Glutamatergic neuron (in vitro differentiated cells): ENCODE data around the gene TMEM81. TPM values are rescaled to one million over a fixed set of nuclear protein-coding genes. Genes with fewer than 3 reads are reported as not detected.

Experiments
- DNase-seq: peaks from one replicate; pipeline ENCODE4 v3.0.0; 2022
- H3K27ac Mint-ChIP-seq: one replicate; pipeline ENCODE4 v1.8.0; 2020; ENCODE audit warnings: mild to moderate bottlenecking, mixed read lengths, inconsistent platforms; ENCODE audit not compliant: unreplicated experiment
- H3K27me3 Mint-ChIP-seq: one replicate; pipeline ENCODE4 v1.8.0; 2020; ENCODE audit warnings: mild to moderate bottlenecking, moderate library complexity, mixed read lengths, inconsistent platforms; ENCODE audit not compliant: unreplicated experiment
- H3K36me3 Mint-ChIP-seq: one replicate; pipeline ENCODE4 v1.8.0; 2020; ENCODE audit warnings: mild to moderate bottlenecking, mixed read lengths, inconsistent platforms; ENCODE audit not compliant: unreplicated experiment
- H3K4me1 Mint-ChIP-seq: one replicate; pipeline ENCODE4 v1.8.0; 2020; ENCODE audit warnings: mild to moderate bottlenecking, low read depth, mixed read lengths, inconsistent platforms; ENCODE audit not compliant: unreplicated experiment
- H3K4me3 Mint-ChIP-seq: one replicate; pipeline ENCODE4 v1.8.0; 2020; ENCODE audit warnings: mild to moderate bottlenecking, mixed read lengths, inconsistent platforms; ENCODE audit not compliant: unreplicated experiment
- H3K9me3 Mint-ChIP-seq: one replicate; pipeline ENCODE4 v1.8.0; 2020; ENCODE audit warnings: mild to moderate bottlenecking, moderate library complexity, mixed read lengths, inconsistent platforms; ENCODE audit not compliant: unreplicated experiment
- CTCF ChIP-seq: fragments of 200-600 bp; sonication (generic); IDR thresholded peaks from one replicate; pipeline ENCODE4 v1.5.0; 2021; ENCODE audit not compliant: partially characterized antibody, unreplicated experiment
- total RNA-seq: library from RNA; stranded (reverse); fragmentation: NEBNext Ultra II Directional; extraction: Animal tissue kit (Norgen Biotek cat#: 25700); gene quantifications from one replicate; pipeline ENCODE4 v1.2.1, GENCODE V29; 2021; ENCODE audit not compliant: unreplicated experiment

TMEM81 gene
- total RNA-seq, 1 donor from 2014 or later = 9.3 TPM

DNA sequence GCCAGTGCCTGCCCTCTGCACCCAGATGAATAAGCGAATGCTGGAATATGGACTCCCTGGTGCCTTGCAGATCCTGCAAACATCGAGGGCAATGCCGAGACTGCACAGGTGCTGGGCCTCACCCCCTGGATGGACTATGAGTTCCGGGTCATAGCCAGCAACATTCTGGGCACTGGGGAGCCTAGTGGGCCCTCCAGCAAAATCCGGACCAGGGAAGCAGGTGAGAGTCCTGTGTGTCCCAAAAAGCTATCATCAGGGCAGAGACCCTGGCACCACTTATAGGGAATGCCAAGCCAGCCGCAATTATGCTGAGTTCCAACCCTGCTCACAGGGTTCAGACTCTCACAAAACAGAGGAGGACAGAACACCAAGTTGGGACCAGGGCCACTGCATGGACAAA lies 17.2 kb downstream of the TMEM81 start:
- no peak for TF ChIP-seq CTCF
- Mint-ChIP-seq H3K4me1 (peaks cover under 1% of the 10 kb centered on the region), H3K4me3 (no peak overlapping the region), H3K27me3 (peaks cover 9% of the 10 kb centered on the region), H3K36me3 (peaks cover 5% of the 10 kb centered on the region), H3K27ac (no peak overlapping the region), H3K9me3 (peaks cover 4% of the 10 kb centered on the region)
- DNase-seq = no peak

DNA sequence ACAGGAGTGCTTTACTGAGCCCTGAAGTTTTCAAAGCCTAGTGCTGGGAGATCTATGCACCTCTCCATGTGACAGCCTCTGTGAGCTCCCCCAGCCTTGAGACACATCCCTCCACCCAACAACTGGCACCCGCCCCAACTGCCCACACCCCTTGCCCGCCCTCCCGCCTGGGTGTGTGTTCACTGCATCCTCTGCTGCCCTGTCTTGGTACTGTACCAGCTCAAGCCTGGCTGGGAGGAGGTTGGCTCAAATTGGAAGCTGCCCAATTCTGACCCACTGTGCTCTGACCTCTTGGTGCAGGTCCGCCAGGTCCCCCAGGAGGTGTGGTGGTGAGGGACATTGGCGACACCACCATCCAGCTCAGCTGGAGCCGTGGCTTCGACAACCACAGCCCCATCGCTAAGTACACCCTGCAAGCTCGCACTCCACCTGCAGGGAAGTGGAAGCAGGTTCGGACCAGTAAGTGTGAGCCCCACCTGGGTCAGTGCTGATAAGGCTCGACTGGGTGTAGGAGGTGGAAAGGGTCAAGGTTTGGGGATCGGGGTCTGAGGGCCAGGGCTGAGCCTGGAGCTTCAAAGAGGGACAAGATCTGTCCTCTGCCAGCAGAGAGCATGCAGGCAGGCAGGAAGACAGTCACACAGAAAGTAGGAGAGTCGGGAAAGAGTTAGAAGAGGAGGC lies 18.0 kb downstream of the TMEM81 start:
- Mint-ChIP-seq H3K9me3 (peaks cover 7% of the 10 kb centered on the region), H3K4me3 (no peak overlapping the region), H3K27me3 (peaks cover 9% of the 10 kb centered on the region), H3K27ac (no peak overlapping the region), H3K36me3 (peaks cover 5% of the 10 kb centered on the region), H3K4me1 (peaks cover 6% of the 10 kb centered on the region)
- no peak for TF ChIP-seq CTCF
- no peak for DNase-seq

GRCh38 chr1:205065666-205066065 lies 18.6 kb downstream of the TMEM81 start:
- Mint-ChIP-seq H3K27me3 (peaks cover 12% of the 10 kb centered on the region), H3K9me3 (peaks cover 5% of the 10 kb centered on the region), H3K4me1 (peaks cover 6% of the 10 kb centered on the region), H3K27ac (no peak overlapping the region), H3K4me3 (no peak overlapping the region), H3K36me3 (peaks cover 5% of the 10 kb centered on the region)
- no peak for TF ChIP-seq CTCF
- no peak for DNase-seq

GRCh38 chr1:205064741-205065316 lies 19.4 kb downstream of the TMEM81 start:
- no peak overlapping the region for H3K27ac Mint-ChIP-seq
- no peak for DNase-seq
- H3K36me3 Mint-ChIP-seq = peaks cover 5% of the 10 kb centered on the region
- H3K4me1 Mint-ChIP-seq = peaks cover 6% of the 10 kb centered on the region
- TF ChIP-seq CTCF = no peak
- no peak overlapping the region for H3K4me3 Mint-ChIP-seq
- H3K27me3 Mint-ChIP-seq = peaks cover 12% of the 10 kb centered on the region
- H3K9me3 Mint-ChIP-seq = peaks cover 8% of the 10 kb centered on the region

DNA sequence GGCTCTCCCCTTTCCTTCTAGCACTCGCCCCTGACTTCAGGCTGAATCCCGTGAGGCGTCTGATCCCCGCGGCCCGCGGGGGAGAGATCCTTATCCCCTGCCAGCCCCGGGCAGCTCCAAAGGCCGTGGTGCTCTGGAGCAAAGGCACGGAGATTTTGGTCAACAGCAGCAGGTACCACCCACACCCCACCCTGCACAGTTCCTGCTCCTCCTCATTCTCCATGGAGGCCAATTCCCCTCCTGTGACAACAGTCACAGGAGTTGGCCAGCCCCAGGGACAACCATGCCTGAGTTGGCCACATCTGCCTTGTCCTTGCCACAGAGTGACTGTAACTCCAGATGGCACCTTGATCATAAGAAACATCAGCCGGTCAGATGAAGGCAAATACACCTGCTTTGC lies 20.0 kb downstream of the TMEM81 start:
- TF ChIP-seq CTCF = no peak
- Mint-ChIP-seq H3K27me3 (peaks cover 15% of the 10 kb centered on the region), H3K27ac (no peak overlapping the region)

More for the DNA sequence above, 20.0 kb downstream of the TMEM81 start:
- H3K4me1 Mint-ChIP-seq = peaks cover 6% of the 10 kb centered on the region
- peaks cover 8% of the 10 kb centered on the region for H3K9me3 Mint-ChIP-seq
- no peak overlapping the region for H3K4me3 Mint-ChIP-seq
- DNase-seq = no peak
- H3K36me3 Mint-ChIP-seq = peaks cover 5% of the 10 kb centered on the region
